NOMO-1 treated with DMSO at 0.1 percent for 48 hours (cell line): Measurements from ENCODE around the gene CEP72.
"Not testable (repeated sequence)": the region's sequence is repeated elsewhere in the genome, so short reads cannot be mapped to it uniquely, and the experiment has no call there.

Experiments
- DNase-seq: peaks from one replicate; lab custom pipeline; 2025; ENCODE audit not compliant: unreplicated experiment; lab: John Stamatoyannopoulos, UW

Gene CEP72

GRCh38 chr5:696753-697702, 84.9 kb downstream of the CEP72 start:
- not testable (repeated sequence) for DNase-seq
